Neural crest cell (in vitro differentiated cells): ENCODE measurements around the gene PLEKHN1. TPM values are rescaled to one million over a fixed set of nuclear protein-coding genes. Genes with fewer than 3 reads are reported as not detected.

ENCODE experiments used
- DNase-seq: peaks from one replicate; pipeline ENCODE4 v3.0.0; 2021; ENCODE audit warnings: low read depth, mixed read lengths, low spot score
- H3K27ac Mint-ChIP-seq: one replicate; pipeline ENCODE4 v1.8.0; 2021; ENCODE audit warnings: mild to moderate bottlenecking, mixed read lengths; ENCODE audit not compliant: unreplicated experiment
- H3K27me3 Mint-ChIP-seq: 2 replicates; pipeline ENCODE4 v1.8.0; 2021; ENCODE audit warnings: low read depth, mild to moderate bottlenecking, mixed read lengths
- H3K36me3 Mint-ChIP-seq: 2 replicates; pipeline ENCODE4 v1.8.0; 2021; ENCODE audit warnings: low read depth, mild to moderate bottlenecking, mixed read lengths
- H3K4me1 Mint-ChIP-seq: 2 replicates; pipeline ENCODE4 v1.8.0; 2021; ENCODE audit warnings: mixed read lengths
- H3K4me3 Mint-ChIP-seq: one replicate; pipeline ENCODE4 v1.8.0; 2021; ENCODE audit warnings: mild to moderate bottlenecking, mixed read lengths
- H3K9me3 Mint-ChIP-seq: 2 replicates; pipeline ENCODE4 v1.8.0; 2021; ENCODE audit warnings: mixed read lengths
- CTCF ChIP-seq: fragments of 200-600 bp; sonication (generic); conservative IDR thresholded peaks from 2 replicates; pipeline ENCODE4 v1.5.0; 2021; ENCODE audit warnings: antibody characterized with exemption, mild to moderate bottlenecking
- total RNA-seq: library from RNA; stranded (reverse); gene quantifications from 2 replicates; pipeline ENCODE4 v1.2.1, GENCODE V29; 2021

PLEKHN1 gene
- total RNA-seq, 1 donor from 2014 or later: not detected

GRCh38 chr1:932776-933602 lies 33.3 kb upstream of the PLEKHN1 start:
- no peaks in the 10 kb centered on the region for H3K4me1 Mint-ChIP-seq
- no peak overlapping the region for H3K4me3 Mint-ChIP-seq
- H3K9me3 Mint-ChIP-seq: no peaks in the 10 kb centered on the region
- H3K36me3 Mint-ChIP-seq: no peaks in the 10 kb centered on the region
- H3K27me3 Mint-ChIP-seq: peaks cover 81% of the 10 kb centered on the region
- DNase-seq: no peak
- TF ChIP-seq CTCF: no peak
- no peak overlapping the region for H3K27ac Mint-ChIP-seq

DNA sequence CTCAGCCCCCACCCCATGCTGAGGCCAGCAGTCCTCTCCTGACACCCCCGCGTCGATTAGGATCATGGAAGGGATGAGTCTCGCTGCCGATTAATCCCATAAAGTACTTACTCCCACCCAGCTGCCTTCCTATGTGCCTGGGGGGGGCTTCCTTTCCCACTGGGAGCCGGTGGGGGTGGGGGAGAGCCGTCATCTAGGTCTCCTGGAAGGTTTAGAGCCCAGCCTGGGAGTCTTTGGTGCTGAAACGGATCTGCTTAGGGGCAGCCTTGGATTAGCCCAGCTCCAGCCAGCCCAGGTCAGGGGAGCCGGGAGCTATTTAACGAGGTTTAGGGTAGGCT lies 32.7 kb upstream of the PLEKHN1 start:
- H3K27me3 Mint-ChIP-seq: peaks cover 81% of the 10 kb centered on the region
- no peaks in the 10 kb centered on the region for H3K36me3 Mint-ChIP-seq
- no peak for TF ChIP-seq CTCF
- H3K4me3 Mint-ChIP-seq: no peak overlapping the region
- no peaks in the 10 kb centered on the region for H3K4me1 Mint-ChIP-seq
- no peak for DNase-seq
- H3K27ac Mint-ChIP-seq: no peak overlapping the region
- no peaks in the 10 kb centered on the region for H3K9me3 Mint-ChIP-seq

- Mint-ChIP-seq H3K27me3 (peaks cover 82% of the 10 kb centered on the region), H3K27ac (no peak overlapping the region), H3K4me3 (no peak overlapping the region), H3K9me3 (no peaks in the 10 kb centered on the region), H3K36me3 (no peaks in the 10 kb centered on the region), H3K4me1 (no peaks in the 10 kb centered on the region)
- DNase-seq: no peak
- no peak for TF ChIP-seq CTCF
Measured at GRCh38 chr1:934991-935750, 31.1 kb upstream of the PLEKHN1 start.

GRCh38 chr1:935751-936231 lies 30.5 kb upstream of the PLEKHN1 start:
- H3K4me1 Mint-ChIP-seq: no peaks in the 10 kb centered on the region
- no peak overlapping the region for H3K4me3 Mint-ChIP-seq
- TF ChIP-seq CTCF: no peak
- peaks cover 81% of the 10 kb centered on the region for H3K27me3 Mint-ChIP-seq
- no peak for DNase-seq
- no peak overlapping the region for H3K27ac Mint-ChIP-seq
- no peaks in the 10 kb centered on the region for H3K36me3 Mint-ChIP-seq
- no peaks in the 10 kb centered on the region for H3K9me3 Mint-ChIP-seq

- Mint-ChIP-seq H3K4me1 (no peaks in the 10 kb centered on the region), H3K4me3 (no peak overlapping the region), H3K27me3 (peaks cover 80% of the 10 kb centered on the region), H3K36me3 (no peaks in the 10 kb centered on the region), H3K27ac (no peak overlapping the region), H3K9me3 (no peaks in the 10 kb centered on the region)
- no peak for DNase-seq
- no peak for TF ChIP-seq CTCF
Measured at GRCh38 chr1:936348-937264, 29.7 kb upstream of the PLEKHN1 start.
